Measurements from ENCODE around the gene RBBP8NL.

DNA sequence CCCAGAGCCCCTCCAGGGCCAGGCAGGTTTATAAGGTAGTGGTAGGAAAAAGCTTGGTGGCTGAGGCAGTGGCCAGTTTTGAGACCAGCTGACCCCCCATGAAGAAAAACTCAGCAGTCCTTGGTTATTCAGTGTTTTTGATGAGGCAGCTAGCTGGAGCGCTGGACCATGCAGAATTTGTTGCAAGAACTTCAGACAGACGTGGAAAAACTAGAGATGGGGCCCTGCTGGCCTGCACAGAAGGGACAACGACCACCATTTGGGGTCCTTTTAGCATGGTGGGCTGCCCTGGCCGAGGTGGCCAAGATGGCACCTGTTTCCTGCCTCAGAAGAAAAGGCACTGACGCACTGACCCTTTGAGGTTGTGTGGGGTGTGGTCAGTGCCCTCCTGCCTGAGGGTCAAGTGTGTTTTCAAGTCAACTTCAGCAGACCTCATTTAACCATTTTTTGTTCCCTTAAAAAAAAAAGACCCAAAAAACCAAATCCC, 37.7 kb downstream of the RBBP8NL start:
- TF ChIP-seq, protein P1, sequence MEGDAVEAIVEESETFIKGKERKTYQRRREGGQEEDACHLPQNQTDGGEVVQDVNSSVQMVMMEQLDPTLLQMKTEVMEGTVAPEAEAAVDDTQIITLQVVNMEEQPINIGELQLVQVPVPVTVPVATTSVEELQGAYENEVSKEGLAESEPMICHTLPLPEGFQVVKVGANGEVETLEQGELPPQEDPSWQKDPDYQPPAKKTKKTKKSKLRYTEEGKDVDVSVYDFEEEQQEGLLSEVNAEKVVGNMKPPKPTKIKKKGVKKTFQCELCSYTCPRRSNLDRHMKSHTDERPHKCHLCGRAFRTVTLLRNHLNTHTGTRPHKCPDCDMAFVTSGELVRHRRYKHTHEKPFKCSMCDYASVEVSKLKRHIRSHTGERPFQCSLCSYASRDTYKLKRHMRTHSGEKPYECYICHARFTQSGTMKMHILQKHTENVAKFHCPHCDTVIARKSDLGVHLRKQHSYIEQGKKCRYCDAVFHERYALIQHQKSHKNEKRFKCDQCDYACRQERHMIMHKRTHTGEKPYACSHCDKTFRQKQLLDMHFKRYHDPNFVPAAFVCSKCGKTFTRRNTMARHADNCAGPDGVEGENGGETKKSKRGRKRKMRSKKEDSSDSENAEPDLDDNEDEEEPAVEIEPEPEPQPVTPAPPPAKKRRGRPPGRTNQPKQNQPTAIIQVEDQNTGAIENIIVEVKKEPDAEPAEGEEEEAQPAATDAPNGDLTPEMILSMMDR (IDR thresholded peaks at IDR 0.05; ENCODE audit: insufficient read depth, low read length, poor library complexity, severe bottlenecking), result no peak
- TF ChIP-seq EZH2phosphoT487 (conservative IDR thresholded peaks at IDR 0.05; ENCODE audit: low read length), result no peak
